Neural cell (in vitro differentiated cells): ENCODE measurements around the gene IKZF5. TPM values are rescaled to one million over a fixed set of nuclear protein-coding genes. Genes with fewer than 3 reads are reported as not detected.

Experiments
- H2AFZ ChIP-seq: fragments of 200-600, 300-800 bp; sonication (generic), shearing (Covaris generic); 2 replicates; pipeline ENCODE4 v1.6.0; 2014; ENCODE audit warnings: low read depth, mild to moderate bottlenecking, antibody characterized with exemption, low read length, moderate library complexity
- H3F3A ChIP-seq: fragments of 200-600 bp; shearing (Covaris generic); 2 replicates; pipeline ENCODE4 v1.6.1; 2016; ENCODE audit warnings: mild to moderate bottlenecking, moderate library complexity, mixed read lengths, antibody characterized with exemption, low read length; ENCODE audit not compliant: insufficient read depth, poor library complexity, severe bottlenecking
- H3K27ac ChIP-seq: fragments of 200-600, 300-800 bp; sonication (generic), shearing (Covaris generic); 2 replicates; pipeline ENCODE4 v1.5.1; 2014; ENCODE audit warnings: mild to moderate bottlenecking, low read length, moderate library complexity
- H3K27me3 ChIP-seq: fragments of 300-800, 200-600 bp; sonication (generic), shearing (Covaris generic); 2 replicates; pipeline ENCODE4 v1.6.0; 2014; ENCODE audit warnings: mild to moderate bottlenecking, low read depth, low read length, moderate library complexity; ENCODE audit not compliant: insufficient read depth
- H3K36me3 ChIP-seq: fragments of 300-800, 200-600 bp; sonication (generic), shearing (Covaris generic); 2 replicates; pipeline ENCODE4 v1.5.1; 2014; ENCODE audit warnings: mild to moderate bottlenecking, antibody characterized with exemption, low read length, moderate library complexity; ENCODE audit not compliant: insufficient read depth
- H3K4me2 ChIP-seq: fragments of 300-800, 200-600 bp; sonication (generic), shearing (Covaris generic); 2 replicates; pipeline ENCODE4 v1.6.0; 2014; ENCODE audit warnings: mild to moderate bottlenecking, low read length
- H3K4me3 ChIP-seq: fragments of 300-800, 200-600 bp; sonication (generic), shearing (Covaris generic); 2 replicates; pipeline ENCODE4 v1.5.1; 2014; ENCODE audit warnings: mild to moderate bottlenecking, low read length, moderate library complexity
- H3K79me2 ChIP-seq: fragments of 200-600 bp; shearing (Covaris generic); replicated peaks from 2 replicates; pipeline ENCODE4 v1.6.0; 2014; ENCODE audit warnings: mild to moderate bottlenecking, low read length, moderate library complexity; ENCODE audit not compliant: insufficient read depth
- H3K9ac ChIP-seq: fragments of 300-800, 200-600 bp; sonication (generic), shearing (Covaris generic); 2 replicates; pipeline ENCODE4 v1.6.1; 2016; ENCODE audit warnings: mild to moderate bottlenecking, low read length, mixed read lengths
- H3K9me2 ChIP-seq: fragments of 200-600 bp; shearing (Covaris generic); 2 replicates; pipeline ENCODE4 v1.6.1; 2016; ENCODE audit warnings: mild to moderate bottlenecking, low read length, mixed read lengths; ENCODE audit not compliant: insufficient read depth
- H3K9me3 ChIP-seq: fragments of 200-600, 300-800 bp; sonication (generic), shearing (Covaris generic); 2 replicates; pipeline ENCODE4 v1.6.1; 2016; ENCODE audit warnings: mild to moderate bottlenecking, mixed run types, low read length, moderate library complexity, mixed read lengths
- H4K20me1 ChIP-seq: fragments of 200-600 bp; shearing (Covaris generic); 2 replicates; pipeline ENCODE4 v1.6.1; 2016; ENCODE audit warnings: mild to moderate bottlenecking, mixed run types; ENCODE audit not compliant: insufficient read depth
- EP300 ChIP-seq: fragments of 450-650 bp; conservative IDR thresholded peaks from 2 replicates; pipeline ENCODE4 v1.6.1; 2014; ENCODE audit warnings: antibody characterized with exemption, mild to moderate bottlenecking, moderate library complexity; ENCODE audit not compliant: poor library complexity, severe bottlenecking
- EZH2 ChIP-seq: fragments of 200-600, 300-800 bp; shearing (Covaris generic), sonication (generic); IDR thresholded peaks from 2 replicates; pipeline ENCODE4 v1.6.1; 2014; ENCODE audit warnings: antibody characterized with exemption, low read length, borderline replicate concordance, mild to moderate bottlenecking; ENCODE audit not compliant: insufficient read depth, poor library complexity, severe bottlenecking
- MXI1 ChIP-seq: fragments of 450-650 bp; conservative IDR thresholded peaks from 2 replicates; pipeline ENCODE4 v1.6.1; 2014; ENCODE audit warnings: antibody characterized with exemption, mild to moderate bottlenecking; ENCODE audit not compliant: poor library complexity, severe bottlenecking
- POLR2AphosphoS5 ChIP-seq: IDR thresholded peaks from 2 replicates; pipeline ENCODE4 v1.6.1; 2012
- RAD21 ChIP-seq: fragments of 450-650 bp; conservative IDR thresholded peaks from 2 replicates; pipeline ENCODE4 v1.6.1; 2014; ENCODE audit warnings: antibody characterized with exemption, mild to moderate bottlenecking, moderate library complexity
- REST ChIP-seq: IDR thresholded peaks from 2 replicates; pipeline ENCODE4 v1.6.1; 2012; ENCODE audit warnings: borderline replicate concordance
- SMC3 ChIP-seq: fragments of 450-650 bp; conservative IDR thresholded peaks from 2 replicates; pipeline ENCODE4 v1.6.1; 2014; ENCODE audit warnings: antibody characterized with exemption, mild to moderate bottlenecking, moderate library complexity; ENCODE audit not compliant: poor library complexity
- TAF1 ChIP-seq: IDR thresholded peaks from 2 replicates; pipeline ENCODE4 v1.6.1; 2012; ENCODE audit warnings: low read depth
- polyA plus RNA-seq: library from polyadenylated mRNA; depleted of rRNA; stranded (reverse); fragments of >200 nt; gene quantifications from 2 replicates; pipeline ENCODE4 v1.2.3, GENCODE V29; 2014
- TF ChIP-seq, protein P1 (sequence below): fragments of 450-650 bp; IDR thresholded peaks from 2 replicates; pipeline ENCODE4 v1.5.1; 2014; ENCODE audit warnings: antibody characterized with exemption, mild to moderate bottlenecking, moderate library complexity; ENCODE audit not compliant: poor library complexity, severe bottlenecking

Gene IKZF5
- polyA plus RNA-seq, 1 donor from 2014 or later = 11.0 TPM

DNA sequence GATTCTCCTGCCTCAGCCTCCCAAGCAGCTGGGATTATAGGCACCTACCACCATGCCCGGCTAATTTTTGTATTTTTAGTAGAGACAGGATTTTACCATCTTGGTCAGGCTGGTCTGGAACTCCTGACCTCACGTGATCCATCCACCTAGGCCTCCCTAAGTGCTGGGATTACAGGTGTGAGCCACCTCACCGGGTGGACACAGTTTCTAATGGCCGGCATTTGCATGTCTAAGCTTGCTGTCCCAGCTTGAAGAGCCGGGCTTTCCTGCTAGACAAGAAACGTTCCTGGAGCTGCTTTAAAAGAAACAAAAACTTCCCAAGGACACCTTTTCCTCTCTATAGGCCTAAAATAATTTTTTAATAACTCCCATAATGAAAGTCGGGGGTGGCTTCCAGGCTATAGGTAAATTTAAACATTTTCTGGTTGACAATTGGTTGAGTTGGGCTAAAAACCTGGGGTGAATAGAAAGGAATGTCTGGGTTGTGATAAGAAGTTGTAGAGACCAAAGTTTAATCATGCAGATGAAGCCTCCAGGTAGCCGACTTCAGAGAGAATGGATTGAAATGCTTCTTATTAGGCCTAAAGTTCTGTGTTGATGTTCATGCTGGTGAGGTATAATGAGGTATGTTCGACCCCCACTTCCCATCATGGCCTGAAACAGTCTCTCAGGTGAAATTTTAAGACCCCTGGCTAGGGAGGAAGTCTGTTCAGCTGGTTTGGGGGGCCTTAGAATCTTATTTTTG lies 9.0 kb upstream of the IKZF5 start:
- no peaks in the 10 kb centered on the region for H3F3A ChIP-seq
- H3K79me2 ChIP-seq = no peaks in the 10 kb centered on the region
- no peak overlapping the region for H3K4me2 ChIP-seq
- H3K27me3 ChIP-seq = no peaks in the 10 kb centered on the region
- no peaks in the 10 kb centered on the region for H3K9me2 ChIP-seq
- no peaks in the 10 kb centered on the region for H3K36me3 ChIP-seq
- H4K20me1 ChIP-seq = no peaks in the 10 kb centered on the region
- no peak overlapping the region for H3K4me3 ChIP-seq
- no peak for TF ChIP-seq REST
- TF ChIP-seq TAF1 = no peak
- no peak for TF ChIP-seq RAD21
- no peak for TF ChIP-seq EP300
- TF ChIP-seq SMC3 = no peak
- no peak for TF ChIP-seq POLR2AphosphoS5
- no peak for TF ChIP-seq MXI1
- TF ChIP-seq, protein P1, sequence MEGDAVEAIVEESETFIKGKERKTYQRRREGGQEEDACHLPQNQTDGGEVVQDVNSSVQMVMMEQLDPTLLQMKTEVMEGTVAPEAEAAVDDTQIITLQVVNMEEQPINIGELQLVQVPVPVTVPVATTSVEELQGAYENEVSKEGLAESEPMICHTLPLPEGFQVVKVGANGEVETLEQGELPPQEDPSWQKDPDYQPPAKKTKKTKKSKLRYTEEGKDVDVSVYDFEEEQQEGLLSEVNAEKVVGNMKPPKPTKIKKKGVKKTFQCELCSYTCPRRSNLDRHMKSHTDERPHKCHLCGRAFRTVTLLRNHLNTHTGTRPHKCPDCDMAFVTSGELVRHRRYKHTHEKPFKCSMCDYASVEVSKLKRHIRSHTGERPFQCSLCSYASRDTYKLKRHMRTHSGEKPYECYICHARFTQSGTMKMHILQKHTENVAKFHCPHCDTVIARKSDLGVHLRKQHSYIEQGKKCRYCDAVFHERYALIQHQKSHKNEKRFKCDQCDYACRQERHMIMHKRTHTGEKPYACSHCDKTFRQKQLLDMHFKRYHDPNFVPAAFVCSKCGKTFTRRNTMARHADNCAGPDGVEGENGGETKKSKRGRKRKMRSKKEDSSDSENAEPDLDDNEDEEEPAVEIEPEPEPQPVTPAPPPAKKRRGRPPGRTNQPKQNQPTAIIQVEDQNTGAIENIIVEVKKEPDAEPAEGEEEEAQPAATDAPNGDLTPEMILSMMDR = no peak
- no peak for TF ChIP-seq EZH2
- H2AFZ ChIP-seq = no peak overlapping the region
- H3K9me3 ChIP-seq = no peaks in the 10 kb centered on the region
- no peak overlapping the region for H3K9ac ChIP-seq
- H3K27ac ChIP-seq = no peak overlapping the region

GRCh38 chr10:123016228-123016627 lies 7.6 kb upstream of the IKZF5 start:
- Histone ChIP-seq H2AFZ (no peak overlapping the region), H3K27me3 (no peaks in the 10 kb centered on the region), H3K9ac (no peak overlapping the region), H3K4me3 (no peak overlapping the region), H3K36me3 (no peaks in the 10 kb centered on the region), H3K9me3 (no peaks in the 10 kb centered on the region), H3K79me2 (no peaks in the 10 kb centered on the region), H3K4me2 (no peak overlapping the region), H3K9me2 (no peaks in the 10 kb centered on the region), H3K27ac (no peak overlapping the region), H4K20me1 (no peaks in the 10 kb centered on the region), H3F3A (no peaks in the 10 kb centered on the region)
- TF ChIP-seq, protein P1 = no peak
- TF ChIP-seq POLR2AphosphoS5 = no peak
- TF ChIP-seq MXI1 = no peak
- no peak for TF ChIP-seq RAD21
- no peak for TF ChIP-seq EZH2
- TF ChIP-seq EP300 = no peak
- TF ChIP-seq TAF1 = no peak
- TF ChIP-seq SMC3 = no peak
- no peak for TF ChIP-seq REST
